Measurements from ENCODE around the gene KIF3B. TPM values are rescaled to one million over a fixed set of nuclear protein-coding genes. Genes with fewer than 3 reads are reported as not detected.

Gene KIF3B
- total and polyA plus RNA-seq, 2 of the 13 experiments (the other 11 are each of a cell fraction or from before 2014, with no cell fraction given), result 23.6 to 28.8 TPM

- Histone ChIP-seq H3K27me3 (ENCODE audit: control insufficient read depth in 1 of 2, insufficient read depth in 2 of 2, low read length in 2 of 2) (no peaks in the 10 kb centered on the region), H3K4me2 (ENCODE audit: low read depth, low read length) (peak overlapping the region; percentile 53), H4K20me1 (ENCODE audit: insufficient read depth, low read length) (no peaks in the 10 kb centered on the region), H3K79me2 (ENCODE audit: insufficient read depth, low read length) (no peaks in the 10 kb centered on the region), H3K9me3 (ENCODE audit: low read length) (no peaks in the 10 kb centered on the region), H3K9ac (ENCODE audit: insufficient read depth, low read depth, low read length) (peak overlapping the region; percentile 67), H2AFZ (ENCODE audit: low read length) (no peak overlapping the region), H3K27ac (ENCODE audit: extremely low read length, insufficient read depth, low read length) (peak overlapping the region; percentile 86), H3K36me3 (replicated peaks in 1 of 2; ENCODE audit: control insufficient read depth in 1 of 2, insufficient read depth in 2 of 2, low read length in 2 of 2) (peaks cover 5 to 12% of the 10 kb centered on the region in 2 experiments), H3K4me1 (ENCODE audit: insufficient read depth, low read length) (peaks cover 74% of the 10 kb centered on the region), H3K4me3 (replicated peaks in 1 of 3; ENCODE audit: insufficient read depth in 1 of 3, low read depth in 2 of 3, low read length in 3 of 3) (no peak overlapping the region; a peak in 1 of 6 replicates)
- BruUV-seq (replicated peaks), result no TSS peak
- FAIRE-seq (peak; percentile 83), DNase-seq (ENCODE audit: low spot score) (peak; percentile 96), ATAC-seq (peak; percentile 80)
- CTCF ChIA-PET (ENCODE audit: low intra/inter-chr PET ratio, low total read pairs), result interaction anchor here (1.3 kb wide), 1 partner anchor 10 kb away, joined by 3 read pairs; no protein-coding TSS in a partner anchor
- intact Hi-C loops (cut with micrococcal nuclease; ENCODE audit: unreplicated experiment) (loop anchor here (1.0 to 5.0 kb wide), 3 partner anchors 37 to 119 kb away; partner anchors contain the start of genes PLAGL2 and POFUT1), in situ Hi-C loops (cut with HindIII; ENCODE audit: extremely low pct_ligation_motif_present, low pct_unique_long_range_greater_than_20kb) (no loop called here)
- WGBS (ENCODE audit: low lambda C conversion rate), result 0% methylated on average over 1 of the region's 1 CpG
- POLR2A ChIA-PET, result interaction anchor here (0.7 to 4.5 kb wide), 9 partner anchors 10 to 82 kb away, joined by 3 to 39 read pairs (median 3); partner anchors contain the start of gene ASXL1
- TF ChIP-seq SMYD3 (CRISPR knock-in tag; IDR thresholded peaks at IDR 0.05) (no peak), RFX1 (IDR thresholded peaks at IDR 0.05) (no peak), ZNF552 (CRISPR knock-in tag; IDR thresholded peaks at IDR 0.05; ENCODE audit: borderline replicate concordance) (no peak), ZNF446 (CRISPR knock-in tag; IDR thresholded peaks at IDR 0.05) (no peak), TGIF2 (CRISPR knock-in tag; IDR thresholded peaks at IDR 0.05) (peak; percentile 73; the same call in 1 of the 2 replicates), HES4 (CRISPR knock-in tag; IDR thresholded peaks at IDR 0.05; ENCODE audit: borderline replicate concordance) (no peak), ZNF891 (CRISPR knock-in tag; IDR thresholded peaks at IDR 0.05) (no peak), ZNF674 (CRISPR knock-in tag; IDR thresholded peaks at IDR 0.05; ENCODE audit: low read depth) (no peak), MIER2 (CRISPR knock-in tag; IDR thresholded peaks at IDR 0.05) (no peak), TAF1 (CRISPR knock-in tag; IDR thresholded peaks at IDR 0.05) (no peak), TFE3 (CRISPR knock-in tag; IDR thresholded peaks at IDR 0.05) (peak; percentile 57), MTF1 (CRISPR knock-in tag; IDR thresholded peaks at IDR 0.05) (no peak), BRCA1 (CRISPR knock-in tag; IDR thresholded peaks at IDR 0.05) (no peak), ZNF318 (CRISPR knock-in tag; IDR thresholded peaks at IDR 0.05) (no peak), ZNF737 (CRISPR knock-in tag; IDR thresholded peaks at IDR 0.05; ENCODE audit: borderline replicate concordance) (no peak), ZNF543 (CRISPR knock-in tag; IDR thresholded peaks at IDR 0.05) (no peak), SOX13 (IDR thresholded peaks at IDR 0.05) (peak; percentile 74; the same call in 1 of the 2 replicates), SOX13 (CRISPR knock-in tag; conservative IDR thresholded peaks at IDR 0.05 in 1 of 2, IDR thresholded peaks at IDR 0.05 in 1 of 2) (peak in 1 of 2 experiments; percentile 87; a peak in 2 of 4 replicates)
Measured at GRCh38 chr20:32326504-32326845, 49.0 kb downstream of the KIF3B start.
